Aorta (tissue), 5 donors: ENCODE data around the gene CTNNBIP1. TPM values are rescaled to one million over a fixed set of nuclear protein-coding genes. Genes with fewer than 3 reads are reported as not detected.
A peak's percentile ranks its signal among the peaks of the same experiment; 100 is the strongest.

ENCODE experiments used
- ATAC-seq: fragments of 200-7000 bp; cut with Tn5 transposase; one replicate; pipeline ENCODE4 v1.9.1; 2022; ENCODE audit warnings: moderate library complexity; ENCODE audit not compliant: low FRiP score
- DNase-seq, 2 donors: peaks; one replicate each; pipeline ENCODE4 v3.0.0-alpha.2; 2020
- H3K27ac ChIP-seq, 2 donors: one replicate each; pipeline ENCODE4 v1.5.1; 2013; ENCODE audit warnings: low read length in 2 of 2, mild to moderate bottlenecking in 2 of 2, moderate library complexity in 2 of 2, control low read depth in 1 of 2, inconsistent platforms in 1 of 2, low read depth in 1 of 2
- H3K27me3 ChIP-seq, 2 donors: one replicate each; pipeline ENCODE4 v1.6.1; 2013; ENCODE audit warnings: control low read depth in 1 of 2, low read length in 1 of 2, mild to moderate bottlenecking in 1 of 2, moderate library complexity in 1 of 2; ENCODE audit not compliant: insufficient read depth in 2 of 2, control insufficient read depth in 1 of 2
- H3K36me3 ChIP-seq, 2 donors: one replicate each; pipeline ENCODE4 v1.6.1; 2013; ENCODE audit warnings: control low read depth in 1 of 2, low read length in 1 of 2, mild to moderate bottlenecking in 1 of 2; ENCODE audit not compliant: insufficient read depth in 2 of 2, control insufficient read depth in 1 of 2
- H3K4me1 ChIP-seq, 2 donors: one replicate each; pipeline ENCODE4 v1.6.1; 2013; ENCODE audit warnings: low read length in 2 of 2, control low read depth in 1 of 2, mild to moderate bottlenecking in 1 of 2, moderate library complexity in 1 of 2; ENCODE audit not compliant: insufficient read depth in 2 of 2, control insufficient read depth in 1 of 2
- H3K4me3 ChIP-seq, 2 donors: one replicate each; pipeline ENCODE4 v1.5.1; 2013; ENCODE audit warnings: low read length in 2 of 2, control low read depth in 1 of 2, mild to moderate bottlenecking in 1 of 2
- H3K9me3 ChIP-seq: one replicate; pipeline ENCODE4 v1.6.1; 2013; ENCODE audit warnings: mild to moderate bottlenecking, low read length; ENCODE audit not compliant: control insufficient read depth
- WGBS, 2 donors: extraction: QIAGEN DNeasy Blood & Tissue Kit; methylation state at CpG; one replicate each; pipeline ENCODE4 v1.1.7; 2013; 5-methylcytosine and 5-hydroxymethylcytosine counted together
- intact Hi-C, 2 donors: fragments of 100-400 bp; cut with DNase I; formaldehyde crosslinking; loops; one replicate each; pipeline versions ENCODE4 v1.14.2 to v1.15.0; 2022
- polyA plus RNA-seq, 2 donors: library from polyadenylated mRNA; stranded (reverse); fragments of 200-250 nt; gene quantifications; one replicate each; pipeline ENCODE4 v1.2.3, GENCODE V29; 2013
- total RNA-seq, 2 donors: library from RNA; stranded (reverse); fragmentation: NEBNext Ultra II Directional; extraction: Animal tissue kit (Norgen Biotek cat#: 25700); gene quantifications; one replicate each; pipeline ENCODE4 v1.2.1, GENCODE V29; 2021
- donor health status: healthy with polysubstance abuse.
- donor health status: Bipolar disorder and iron deficiency.
- donor health status: DM: no; HTN: no; CAD: no.
- donor health status: DM: no; HTN: no; CAD: no.
- donor health status: DM: yes; HTN: yes; CAD: no.

The CTNNBIP1 gene
- total and polyA plus RNA-seq, 4 donors = 8.4 to 18.8 (median 14.3) TPM

DNA sequence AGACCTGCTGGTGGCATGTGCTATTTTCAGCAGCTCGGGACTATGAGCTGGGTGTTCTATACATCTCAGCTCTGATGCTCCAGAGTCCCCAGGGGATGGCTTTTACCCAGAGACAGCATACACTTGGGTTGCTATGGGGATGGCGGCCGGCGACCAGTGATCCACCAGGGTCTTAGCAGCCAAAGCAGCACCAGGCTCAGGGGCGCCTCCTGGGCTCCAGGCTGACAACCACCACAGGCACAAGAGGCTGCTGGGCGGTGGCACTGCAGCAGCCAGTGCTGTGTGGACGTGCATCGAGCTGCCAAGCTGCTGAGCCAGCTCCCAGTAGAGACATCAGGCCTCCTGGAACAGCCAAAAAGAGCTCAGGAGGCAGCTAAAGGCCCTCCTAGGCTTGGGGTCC is 48.7 kb downstream of the CTNNBIP1 start:
- ATAC-seq (no peak), DNase-seq (no peak)
- intact Hi-C loops = loop anchor here in 1 of 2 donors (10.0 kb wide), 1 partner anchor 137 kb away; no protein-coding TSS in a partner anchor
- Histone ChIP-seq H3K9me3 (no peaks in the 10 kb centered on the region), H3K36me3 (no peaks in the 10 kb centered on the region), H3K27me3 (no peaks in the 10 kb centered on the region), H3K4me3 (no peak overlapping the region), H3K27ac (no peak overlapping the region), H3K4me1 (no peaks in the 10 kb centered on the region)
- WGBS, 2 donors = 65 to 74% methylated on average over 8 of the region's 8 CpGs

DNA sequence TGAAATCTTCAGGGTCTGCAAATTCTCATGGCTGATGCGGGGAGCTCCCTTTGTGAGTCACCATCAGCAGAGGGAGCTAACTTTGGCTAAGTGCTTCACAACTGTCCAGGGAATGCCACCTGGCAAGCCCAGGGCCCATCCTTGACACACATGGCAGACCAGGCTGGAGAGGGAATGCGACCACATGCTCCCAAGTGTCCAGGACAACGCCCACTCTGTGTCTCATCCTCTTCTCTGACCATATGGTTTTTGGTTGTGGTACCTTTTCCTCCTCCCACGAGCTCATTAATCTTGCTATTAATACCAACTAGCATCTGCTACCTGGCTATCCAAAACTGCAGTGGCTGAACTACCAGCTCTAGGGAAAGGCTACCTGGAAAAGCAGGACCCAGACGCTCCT is 49.2 kb downstream of the CTNNBIP1 start:
- Histone ChIP-seq H3K27ac (no peak overlapping the region), H3K27me3 (no peaks in the 10 kb centered on the region), H3K36me3 (no peaks in the 10 kb centered on the region), H3K9me3 (no peaks in the 10 kb centered on the region), H3K4me1 (no peaks in the 10 kb centered on the region), H3K4me3 (no peak overlapping the region)
- intact Hi-C loops = loop anchor here in 1 of 2 donors (10.0 kb wide), 1 partner anchor 136 kb away; no protein-coding TSS in a partner anchor
- WGBS, 2 donors = 86 to 94% methylated on average over 5 of the region's 5 CpGs
- DNase-seq (no peak), ATAC-seq (no peak)

DNA sequence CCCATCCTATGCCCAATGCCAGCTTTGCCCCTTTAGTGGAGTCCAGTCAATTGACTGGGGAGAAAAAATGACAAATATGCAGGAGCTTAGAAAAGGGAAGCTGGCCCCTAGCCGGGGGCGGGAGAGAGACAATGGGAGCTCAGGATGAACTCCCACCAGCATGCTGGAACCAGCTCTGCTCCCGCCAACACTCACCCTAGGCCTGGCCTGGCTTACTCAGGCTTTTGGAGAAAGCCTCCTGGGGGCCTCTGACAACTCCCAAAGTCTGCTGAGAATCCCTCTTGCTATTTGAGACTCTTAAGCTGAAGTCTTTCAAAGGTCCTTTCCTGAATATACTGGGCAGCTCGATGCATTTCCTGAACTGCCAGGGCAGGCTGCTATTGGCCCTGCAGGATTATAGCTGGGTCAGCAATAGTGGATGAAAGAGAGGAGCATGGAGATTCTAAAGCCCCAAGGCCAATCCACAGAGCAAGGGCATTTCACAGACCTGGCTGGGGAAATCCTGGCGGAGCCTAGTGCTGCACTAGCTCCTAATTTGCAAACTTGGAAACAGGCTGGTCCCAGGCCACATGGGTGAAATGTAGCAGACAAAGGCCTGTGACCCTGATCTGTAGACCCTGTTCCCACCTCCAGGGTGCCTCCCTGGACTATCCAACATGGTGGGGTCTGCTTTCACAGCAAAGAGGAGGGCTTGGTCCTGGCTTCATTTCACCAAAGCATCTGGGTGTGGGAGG is 50.6 kb downstream of the CTNNBIP1 start:
- DNase-seq (no peak), ATAC-seq (no peak)
- H3K27me3 ChIP-seq = no peaks in the 10 kb centered on the region
- no peaks in the 10 kb centered on the region for H3K9me3 ChIP-seq
- no peak overlapping the region for H3K4me3 ChIP-seq
- intact Hi-C loops = loop anchor here in 1 of 2 donors (10.0 kb wide), 1 partner anchor 135 kb away; no protein-coding TSS in a partner anchor
- H3K27ac ChIP-seq = no peak overlapping the region
- no peaks in the 10 kb centered on the region for H3K4me1 ChIP-seq
- no peaks in the 10 kb centered on the region for H3K36me3 ChIP-seq
- 65 to 70% methylated on average over 5 of the region's 5 CpGs for WGBS, 2 donors

DNA sequence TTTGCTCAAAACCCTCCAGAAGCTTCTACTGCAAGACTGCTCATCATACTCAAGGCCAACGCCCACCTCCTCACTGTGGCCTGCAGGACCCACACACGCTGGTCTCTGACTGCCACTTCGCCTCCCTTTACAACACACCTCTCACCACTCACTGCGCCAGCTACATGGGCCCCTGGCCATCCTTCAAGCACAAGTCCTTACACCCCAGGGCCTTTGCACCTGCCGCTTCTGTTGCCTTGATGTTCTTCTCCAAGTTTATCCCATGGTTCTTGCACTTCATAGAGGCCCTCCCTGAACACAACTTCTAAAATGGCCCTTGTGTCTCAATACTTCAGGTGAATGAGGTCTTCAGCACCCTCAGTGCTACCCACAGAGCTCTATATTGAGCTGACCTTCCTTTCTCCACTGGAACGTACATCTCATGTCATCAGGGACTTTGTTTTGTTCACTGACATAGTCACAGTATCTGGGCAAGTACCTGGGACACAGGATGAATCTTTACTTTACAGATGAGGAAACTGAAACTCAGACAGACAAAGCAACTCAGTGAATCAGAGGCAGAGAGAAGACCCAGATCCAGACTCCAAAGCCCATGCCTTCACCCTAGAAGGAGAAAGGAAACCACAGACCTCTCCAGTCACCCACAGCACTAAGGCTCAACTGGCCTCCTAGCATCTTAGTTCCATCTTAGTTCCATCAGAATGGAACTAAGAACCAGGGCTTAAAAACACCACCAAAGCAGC is 51.6 kb downstream of the CTNNBIP1 start:
- Histone ChIP-seq H3K36me3 (no peaks in the 10 kb centered on the region), H3K9me3 (no peaks in the 10 kb centered on the region), H3K4me3 (no peak overlapping the region), H3K27me3 (no peaks in the 10 kb centered on the region), H3K4me1 (no peaks in the 10 kb centered on the region), H3K27ac (no peak overlapping the region)
- intact Hi-C loops = no loop called here
- 96% methylated on average over 6 of the region's 6 CpGs for WGBS, 2 donors
- ATAC-seq (no peak), DNase-seq (no peak)

DNA sequence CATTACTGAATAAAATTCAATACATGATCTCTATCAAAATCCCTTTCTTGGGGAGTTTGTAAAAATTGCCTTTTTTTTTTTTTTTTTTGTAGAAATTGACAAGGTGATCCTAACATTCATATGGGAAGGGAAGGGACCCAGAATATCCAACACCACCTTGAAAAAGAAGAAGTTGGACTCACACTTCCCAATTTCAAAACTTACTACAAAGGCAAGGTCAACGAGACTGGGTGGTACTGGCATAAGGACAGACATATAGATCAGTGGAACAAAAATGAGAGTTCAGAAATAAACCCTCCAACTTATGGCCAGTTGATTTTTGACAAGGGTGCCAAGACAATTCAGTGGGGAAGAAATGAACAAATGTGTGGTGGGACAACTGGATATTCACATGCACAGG is 54.9 kb downstream of the CTNNBIP1 start:
- Histone ChIP-seq H3K27ac (no peak overlapping the region), H3K36me3 (no peaks in the 10 kb centered on the region), H3K4me3 (no peak overlapping the region), H3K27me3 (no peaks in the 10 kb centered on the region), H3K9me3 (no peaks in the 10 kb centered on the region), H3K4me1 (no peaks in the 10 kb centered on the region)
- no peak for DNase-seq
- ATAC-seq = no peak
- intact Hi-C loops = no loop called here
- 93 to 94% methylated on average over 1 of the region's 1 CpG for WGBS, 2 donors

DNA sequence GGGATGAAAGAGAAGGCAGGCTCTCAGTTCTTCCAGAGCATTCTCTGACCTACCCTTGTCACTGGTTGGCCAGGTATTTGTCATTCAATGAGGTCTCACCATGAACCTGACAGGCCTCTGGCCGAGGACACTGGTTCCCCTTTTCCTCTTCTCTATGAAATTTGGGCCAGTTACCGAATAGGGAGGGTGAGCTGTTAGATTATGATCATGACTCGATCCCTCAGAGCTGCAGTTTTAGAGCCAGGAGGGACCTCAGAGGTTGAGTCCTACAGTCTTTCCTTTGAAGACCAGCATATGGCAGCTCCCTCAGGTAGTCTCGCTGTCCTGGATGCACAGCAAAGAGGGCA is 56.8 kb downstream of the CTNNBIP1 start:
- DNase-seq = no peak
- H3K4me3 ChIP-seq = no peak overlapping the region
- intact Hi-C loops = no loop called here
- 95 to 99% methylated on average over 4 of the region's 4 CpGs for WGBS, 2 donors
- no peak overlapping the region for H3K27ac ChIP-seq
- no peaks in the 10 kb centered on the region for H3K27me3 ChIP-seq
- ATAC-seq = no peak
- H3K4me1 ChIP-seq = no peaks in the 10 kb centered on the region
- H3K9me3 ChIP-seq = no peaks in the 10 kb centered on the region
- H3K36me3 ChIP-seq = no peaks in the 10 kb centered on the region

DNA sequence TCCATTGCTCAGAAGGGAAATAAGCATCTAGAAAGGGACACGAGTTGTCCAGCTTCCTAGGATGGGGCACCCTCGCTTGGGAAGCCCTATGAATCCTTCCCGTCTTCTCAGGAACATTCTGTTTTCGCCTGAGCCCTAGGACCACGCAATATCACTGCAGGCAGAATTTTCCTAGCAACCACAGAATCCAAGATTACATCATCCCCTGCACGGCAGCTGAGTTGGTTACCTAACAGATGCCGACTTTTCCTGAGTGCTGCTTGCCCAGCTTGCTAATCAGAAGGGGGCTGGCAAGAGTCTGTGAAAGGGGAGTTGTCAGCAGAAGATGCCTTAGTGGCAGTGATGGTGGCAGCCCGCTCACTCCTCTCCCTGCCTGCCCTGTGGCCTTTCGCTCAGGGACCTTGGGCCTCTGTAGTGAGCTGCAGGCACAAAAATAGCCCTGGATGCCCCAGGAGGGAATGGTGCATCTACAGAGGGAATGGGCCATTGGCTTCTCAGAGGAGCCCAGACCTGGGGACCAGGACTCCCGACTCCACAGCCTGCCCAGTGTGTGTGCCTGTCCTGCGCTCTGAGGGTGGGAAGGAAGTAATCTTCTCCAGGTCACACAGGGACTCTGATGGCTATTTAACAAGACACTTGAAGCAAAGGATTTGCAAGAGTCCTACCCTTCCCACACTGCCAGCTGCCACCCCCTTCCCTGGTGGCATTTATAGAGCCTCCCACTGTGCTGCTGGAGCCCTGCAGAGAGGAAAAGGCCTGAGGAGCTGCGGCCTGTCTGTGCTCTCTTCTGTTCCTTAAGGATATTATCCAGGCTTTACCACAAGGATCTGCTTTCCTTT is 57.4 kb downstream of the CTNNBIP1 start:
- ATAC-seq = peak; percentile 51
- H3K4me3 ChIP-seq = no peak overlapping the region
- H3K9me3 ChIP-seq = no peaks in the 10 kb centered on the region
- no peaks in the 10 kb centered on the region for H3K27me3 ChIP-seq
- no peaks in the 10 kb centered on the region for H3K36me3 ChIP-seq
- no peaks in the 10 kb centered on the region for H3K4me1 ChIP-seq
- intact Hi-C loops = no loop called here
- 47 to 49% methylated on average over 12 of the region's 12 CpGs for WGBS, 2 donors
- no peak overlapping the region for H3K27ac ChIP-seq
- no peak for DNase-seq

DNA sequence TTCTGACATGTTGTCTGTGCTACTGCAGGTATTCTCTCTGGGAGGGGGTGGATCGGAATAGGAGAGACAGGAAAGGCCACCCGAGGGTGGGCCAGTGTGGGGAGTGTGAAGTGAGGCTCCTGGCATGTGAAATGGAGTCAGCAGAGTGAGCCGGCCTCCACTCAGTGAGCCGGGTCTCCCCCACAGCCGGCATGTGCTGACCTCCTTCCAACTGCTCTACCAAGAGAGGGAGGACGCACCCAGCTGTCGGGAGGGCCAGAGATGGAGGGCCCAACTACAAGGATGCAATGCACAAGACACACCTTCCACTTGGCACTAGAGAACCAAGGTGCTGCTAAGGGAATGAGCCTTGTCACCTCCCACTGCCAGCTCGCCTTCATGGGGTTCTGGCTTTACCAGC is 58.1 kb downstream of the CTNNBIP1 start:
- WGBS, 2 donors = 87 to 88% methylated on average over 8 of the region's 8 CpGs
- DNase-seq = no peak

More for the DNA sequence above, 58.1 kb downstream of the CTNNBIP1 start:
- H3K36me3 ChIP-seq = no peaks in the 10 kb centered on the region
- no peak for ATAC-seq
- no peak overlapping the region for H3K27ac ChIP-seq
- no peaks in the 10 kb centered on the region for H3K9me3 ChIP-seq
- no peak overlapping the region for H3K4me3 ChIP-seq
- no peaks in the 10 kb centered on the region for H3K27me3 ChIP-seq
- intact Hi-C loops = no loop called here
- H3K4me1 ChIP-seq = no peaks in the 10 kb centered on the region
